ENCODE measurements around the gene STATH.
"Not testable (repeated sequence)": the region's sequence is repeated elsewhere in the genome, so short reads cannot be mapped to it uniquely, and the experiment has no call there.

The STATH gene, protein sequence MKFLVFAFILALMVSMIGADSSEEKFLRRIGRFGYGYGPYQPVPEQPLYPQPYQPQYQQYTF

DNA sequence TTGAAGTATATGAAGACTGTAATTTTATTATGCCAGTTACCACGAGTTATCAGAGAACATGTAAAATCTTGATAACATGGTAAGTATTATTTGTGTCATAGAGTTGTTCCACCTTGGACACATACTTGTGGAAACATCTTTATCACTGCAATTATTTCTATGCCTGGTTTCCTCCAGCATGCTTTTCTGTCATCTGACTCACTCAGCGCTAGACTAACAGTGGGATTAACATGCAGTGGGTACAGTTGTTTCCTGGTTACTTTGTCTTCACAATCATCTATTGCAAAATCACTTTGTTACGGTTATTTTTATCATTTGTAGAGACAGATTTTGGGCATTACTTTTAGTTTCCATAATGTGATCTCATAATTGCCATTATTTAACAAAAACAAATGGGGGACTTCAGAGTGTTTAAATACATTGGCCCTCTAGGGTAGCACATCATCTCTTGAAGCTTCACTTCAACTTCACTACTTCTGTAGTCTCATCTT lies at the start of gene STATH:
Gene STATH, plus strand, starts transcription at position 441 of the 491 bp plus-strand sequence. CDS start 2,472 bp downstream, outside the sequence.
- DNase-seq = no peak

- DNase-seq = no peak
These were observed 44.2 kb upstream of the STATH start for GRCh38 chr4:69951602-69952001.

- no peak for DNase-seq
These were observed 38.6 kb upstream of the STATH start for GRCh38 chr4:69957209-69957608.

DNA sequence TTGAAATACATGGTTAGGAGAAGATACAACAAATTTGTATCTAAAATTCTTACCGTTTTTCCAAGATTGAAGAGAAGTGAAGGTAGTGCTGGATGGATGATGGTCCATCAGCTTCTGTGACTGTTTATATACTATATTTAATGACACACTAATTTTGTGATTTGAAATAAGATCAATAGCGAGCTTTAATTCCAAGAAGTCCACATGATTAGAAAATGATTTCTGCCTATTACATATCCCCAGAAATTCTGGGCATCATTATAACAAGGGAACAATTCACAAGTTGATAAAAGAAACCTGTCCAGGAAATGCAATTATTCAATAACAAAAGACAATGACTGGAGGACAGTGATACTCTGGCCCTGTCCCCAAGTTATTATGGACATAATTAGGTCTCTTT lies 30.1 kb upstream of the STATH start, which contains the start of gene CSN2:
Gene CSN2, minus strand, starts transcription at position 101 of the 400 bp plus-strand sequence. CDS start 4,733 bp downstream, outside the sequence.
- no peak for DNase-seq

DNA sequence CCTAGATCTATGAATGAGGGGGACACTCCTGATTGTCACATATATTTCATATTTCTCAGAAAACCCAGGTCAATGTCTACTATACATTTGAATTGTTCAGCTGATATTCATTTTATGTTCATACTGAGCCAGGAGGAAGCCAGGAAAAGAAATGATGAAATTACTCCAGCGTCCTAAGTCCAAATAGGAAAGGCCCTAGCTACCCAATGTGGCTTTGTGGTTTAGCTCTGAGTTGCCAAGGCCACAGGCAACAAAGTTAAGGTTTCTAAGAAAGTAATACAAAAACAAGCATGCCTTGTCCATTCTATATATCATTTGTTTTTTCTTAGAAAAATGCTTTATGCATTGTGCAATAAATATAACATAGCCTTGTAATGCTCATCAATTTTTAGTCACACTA lies 25.7 kb upstream of the STATH start:
- DNase-seq = no peak

DNA sequence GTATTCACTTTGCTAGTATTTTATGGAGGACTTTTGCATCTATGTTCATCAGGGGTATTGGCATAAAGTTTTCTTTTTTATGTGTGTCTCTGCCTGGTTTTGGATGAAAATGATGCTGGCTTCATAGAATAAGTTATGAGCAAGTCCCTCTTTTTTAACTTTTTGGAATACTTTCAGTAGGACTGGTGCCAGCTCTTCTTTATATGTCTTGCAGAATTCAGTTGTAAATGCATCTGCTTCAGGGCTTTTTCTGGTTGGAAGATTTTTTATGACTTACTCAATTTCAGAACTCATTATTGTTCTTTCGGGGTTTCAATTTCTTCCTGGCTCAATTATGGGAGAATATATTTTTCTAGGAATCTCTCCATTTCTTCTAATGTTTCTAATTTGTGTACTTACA lies 21.1 kb upstream of the STATH start:
- DNase-seq = no peak

DNA sequence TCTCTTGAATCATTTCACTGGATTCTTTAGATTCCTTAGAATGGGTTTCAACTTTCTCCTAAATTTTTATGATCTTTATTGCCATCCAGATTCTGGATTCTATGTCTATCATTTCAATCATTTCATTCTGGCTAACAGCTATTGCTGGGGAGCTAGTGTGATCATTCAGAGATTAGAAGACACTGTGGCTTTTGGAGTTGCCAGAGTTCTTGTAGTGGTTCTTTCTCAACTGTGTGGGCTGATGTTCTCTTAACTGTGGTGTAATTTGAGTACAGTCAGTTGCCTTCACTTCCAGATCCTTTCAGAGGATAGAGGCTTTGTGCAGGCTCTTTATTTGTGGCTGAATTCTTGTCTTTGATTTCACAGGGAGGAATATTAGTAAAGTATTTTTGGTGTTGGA lies 18.2 kb upstream of the STATH start:
- DNase-seq = no peak

DNA sequence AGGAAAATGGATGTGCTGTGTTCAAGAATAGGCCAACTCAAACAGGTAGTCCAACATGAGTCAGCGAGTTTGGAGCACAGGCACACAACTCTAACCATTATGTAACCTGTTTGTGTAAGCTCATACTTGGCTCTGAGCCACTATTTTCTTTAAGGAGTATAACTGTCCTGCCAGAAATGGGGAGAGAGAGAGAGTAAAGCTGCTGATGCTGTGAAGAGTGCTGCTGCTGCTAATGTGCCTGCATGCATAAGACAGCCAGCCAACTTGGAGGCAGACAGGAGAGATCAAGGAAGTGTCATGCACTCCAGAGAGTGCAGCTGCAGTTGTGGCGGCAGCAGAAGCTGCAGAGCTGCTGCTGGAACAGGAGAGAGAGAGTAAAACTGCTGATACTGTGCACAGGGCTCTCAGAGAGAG lies 11.7 kb upstream of the STATH start:
- DNase-seq = no peak

- DNase-seq = no peak
These were observed 9.1 kb upstream of the STATH start for GRCh38 chr4:69986663-69987062.

- DNase-seq = no peak
These were observed 4.8 kb upstream of the STATH start for GRCh38 chr4:69991016-69991415.

DNA sequence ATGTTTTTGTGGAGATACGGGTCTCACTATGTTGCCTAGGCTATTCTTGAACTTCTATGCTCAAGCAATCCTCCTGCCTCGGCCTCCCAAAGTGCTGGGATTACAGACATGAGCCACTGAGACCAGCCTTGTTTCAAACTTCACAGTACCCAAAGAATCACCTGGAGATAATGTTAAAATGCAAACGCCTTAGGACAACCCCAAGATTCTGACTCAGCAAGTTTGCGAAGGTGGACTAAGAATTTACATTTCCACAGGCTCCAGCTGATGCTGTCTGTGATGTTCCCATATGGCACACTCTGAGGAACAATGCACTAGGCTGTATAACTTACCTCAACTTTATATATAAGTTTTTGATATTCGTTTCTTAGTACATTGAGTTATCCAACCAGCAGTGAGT lies 984 bp upstream of the STATH start:
- no peak for DNase-seq

DNA sequence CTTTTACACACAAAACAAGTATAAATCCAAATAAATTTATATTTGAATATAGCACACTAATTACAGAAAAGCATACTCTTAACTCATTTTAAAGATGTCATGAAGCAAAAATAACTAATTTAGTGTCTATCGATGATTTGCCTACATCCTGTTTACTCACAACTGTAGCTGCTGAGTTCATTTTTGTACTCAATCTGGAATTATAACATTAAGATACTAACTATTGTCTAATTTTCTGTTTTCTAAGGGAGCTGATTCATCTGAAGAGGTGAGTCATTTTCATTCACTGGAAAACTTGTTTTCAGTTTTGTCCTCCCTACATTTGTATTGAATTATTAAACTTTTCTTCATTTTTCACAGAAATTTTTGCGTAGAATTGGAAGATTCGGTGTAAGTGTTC lies 3.7 kb downstream of the STATH start:
- no peak for DNase-seq

GRCh38 chr4:70000711-70001110 lies 4.9 kb downstream of the STATH start:
- no peak for DNase-seq

- DNase-seq = no peak
These were observed 6.7 kb downstream of the STATH start for GRCh38 chr4:70002507-70002906.

DNA sequence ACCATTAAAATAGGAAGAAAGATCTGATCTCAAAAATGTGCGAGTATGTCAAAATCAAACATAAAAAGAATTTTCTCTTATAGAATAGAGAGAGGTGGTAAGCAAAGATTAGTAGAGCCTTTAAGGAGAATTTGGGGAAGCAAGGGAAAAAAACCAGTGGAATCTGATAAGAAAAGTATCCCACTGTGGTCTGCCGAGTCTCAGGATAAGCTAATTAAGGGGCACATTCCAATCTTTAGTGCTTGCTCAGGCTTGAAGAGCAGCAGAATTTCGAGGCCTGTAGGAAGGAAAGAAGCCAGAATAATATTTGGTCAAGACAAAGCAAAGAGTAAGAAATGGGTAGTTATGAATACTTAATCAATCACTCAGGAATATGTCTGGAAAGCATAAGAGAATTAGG lies 13.0 kb downstream of the STATH start:
- DNase-seq = no peak

DNA sequence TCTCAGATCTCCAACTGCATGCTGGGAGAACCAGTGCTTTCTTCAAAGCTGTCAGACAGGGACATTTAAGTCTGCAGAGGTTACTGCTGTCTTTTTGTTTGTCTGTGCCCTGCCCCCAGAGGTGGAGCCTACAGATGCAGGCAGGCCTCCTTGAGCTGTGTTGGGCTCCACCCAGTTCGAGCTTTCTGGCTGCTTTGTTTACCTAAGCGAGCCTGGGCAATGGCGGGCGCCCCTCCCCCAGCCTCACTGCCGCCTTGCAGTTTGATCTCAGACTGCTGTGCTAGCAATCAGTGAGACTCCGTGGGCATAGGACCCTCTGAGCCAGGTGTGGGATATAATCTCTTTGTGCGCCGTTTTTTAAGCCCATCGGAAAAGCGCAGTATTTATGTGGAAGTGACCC lies 23.2 kb downstream of the STATH start:
- not testable (repeated sequence) for DNase-seq

DNA sequence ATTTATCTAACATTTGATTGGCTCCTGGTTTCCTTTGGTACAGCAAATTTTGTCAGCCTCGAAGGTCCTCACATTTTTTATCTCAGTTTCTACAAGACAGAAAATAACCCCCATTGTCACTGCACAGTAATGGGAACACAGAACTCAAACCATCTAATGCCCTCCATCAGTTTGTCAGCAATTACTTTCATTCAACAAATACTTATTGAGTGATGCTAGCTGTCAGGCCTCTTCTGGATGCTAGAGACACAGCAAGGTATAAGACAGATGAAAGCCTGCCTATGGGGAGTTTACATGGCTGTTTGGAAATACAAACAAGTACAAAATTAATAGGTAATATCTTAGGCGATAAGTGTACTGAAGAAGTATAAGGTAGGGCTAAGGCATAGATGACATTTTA lies 27.5 kb downstream of the STATH start:
- no peak for DNase-seq

- DNase-seq = no peak
These were observed 31.2 kb downstream of the STATH start for GRCh38 chr4:70027011-70027410.

- DNase-seq = not testable (repeated sequence)
These were observed 32.4 kb downstream of the STATH start, which contains the start of gene HTN3 for GRCh38 chr4:70028159-70028558. TSS of gene HTN3 (plus strand) at chr4:70028459. CDS start at chr4:70030741, 2,282 bp downstream.

DNA sequence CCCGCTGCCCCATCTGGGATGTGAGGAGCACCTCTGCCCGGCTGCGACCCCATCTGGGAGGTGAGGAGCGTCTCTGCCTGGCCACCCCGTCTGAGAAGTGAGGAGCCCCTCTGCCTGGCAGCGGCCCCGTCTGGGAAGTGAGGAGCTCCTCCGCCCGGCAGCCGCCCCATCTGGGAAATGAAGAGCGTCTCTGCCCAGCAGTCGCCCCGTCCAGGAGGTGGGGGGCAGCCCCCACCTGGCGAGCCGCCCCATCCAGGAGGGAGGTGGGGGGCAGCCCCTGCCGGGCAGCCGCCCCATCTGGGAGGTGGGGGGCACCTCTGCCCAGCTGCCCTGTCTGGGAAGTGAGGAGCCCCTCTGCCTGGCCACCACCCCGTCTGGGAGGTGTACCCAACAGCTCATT lies 41.8 kb downstream of the STATH start:
- not testable (repeated sequence) for DNase-seq

DNA sequence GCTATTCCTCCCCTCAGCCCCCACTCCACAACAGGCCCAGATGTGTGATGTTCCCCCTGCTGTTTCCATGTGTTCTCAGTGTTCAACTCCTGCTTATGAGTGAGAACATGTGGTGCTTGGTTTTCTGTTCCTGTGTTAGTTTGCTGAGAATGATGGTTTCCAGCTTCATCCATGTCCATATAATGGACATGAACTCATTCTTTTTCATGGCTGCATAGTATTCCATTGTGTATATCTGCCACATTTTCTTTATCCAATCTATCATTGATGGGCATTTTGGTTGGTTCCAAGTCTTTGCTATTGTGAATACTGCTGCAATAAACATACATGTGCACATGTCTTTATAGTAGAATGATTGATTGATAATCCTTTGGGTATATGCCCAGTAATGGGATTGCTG lies 44.2 kb downstream of the STATH start:
- DNase-seq = not testable (repeated sequence)

GRCh38 chr4:70041652-70042286 lies 46.0 kb downstream of the STATH start:
- DNase-seq = no peak

- DNase-seq = not testable (repeated sequence)
These were observed 54.4 kb downstream of the STATH start, which contains the start of gene HTN1 for GRCh38 chr4:70050138-70050537. TSS of gene HTN1 (plus strand) at chr4:70050438. CDS start at chr4:70053077, 2,639 bp downstream.

Measured in stimulated activated naive CD4-positive, alpha-beta T cell treated with Interleukin-2 at 50 U/mL for 16 hours (primary cell).